Loucy (cell line): ENCODE measurements around the gene TNFRSF11A.

Source experiments
- H2AFZ ChIP-seq: fragments of 200-600 bp; sonication (generic); 2 replicates; pipeline ENCODE4 v1.6.0; 2016; ENCODE audit warnings: antibody characterized with exemption, mild to moderate bottlenecking, low read length, moderate library complexity
- H3F3A ChIP-seq: fragments of 200-600 bp; 2 replicates; pipeline ENCODE4 v1.6.0; 2016; ENCODE audit warnings: antibody characterized with exemption, low read depth, mild to moderate bottlenecking
- H3K27me3 ChIP-seq: fragments of 200-600 bp; sonication (generic); 2 replicates; pipeline ENCODE4 v1.6.1; 2014; ENCODE audit warnings: low read length, mild to moderate bottlenecking; ENCODE audit not compliant: insufficient read depth, poor library complexity, severe bottlenecking
- H3K36me3 ChIP-seq: fragments of 200-600 bp; sonication (generic); 2 replicates; pipeline ENCODE4 v1.6.1; 2016; ENCODE audit warnings: low read length; ENCODE audit not compliant: insufficient read depth
- H3K4me1 ChIP-seq: fragments of 200-600 bp; sonication (generic); 2 replicates; pipeline ENCODE4 v1.5.1; 2014; ENCODE audit warnings: low read length, mild to moderate bottlenecking; ENCODE audit not compliant: insufficient read depth, poor library complexity, severe bottlenecking
- H3K4me2 ChIP-seq: fragments of 200-600 bp; sonication (generic); 2 replicates; pipeline ENCODE4 v1.6.0; 2014; ENCODE audit warnings: antibody characterized with exemption, low read length, low read depth, mild to moderate bottlenecking; ENCODE audit not compliant: poor library complexity, severe bottlenecking
- H3K4me3 ChIP-seq: fragments of 200-600 bp; sonication (generic); 2 replicates; pipeline ENCODE4 v1.5.1; 2014; ENCODE audit warnings: low read length, mild to moderate bottlenecking, mixed read lengths; ENCODE audit not compliant: poor library complexity, severe bottlenecking
- H3K79me2 ChIP-seq: fragments of 200-600 bp; sonication (generic); 2 replicates; pipeline ENCODE4 v1.6.1; 2014; ENCODE audit warnings: low read length; ENCODE audit not compliant: insufficient read depth
- H3K9ac ChIP-seq: fragments of 200-600 bp; sonication (generic); 2 replicates; pipeline ENCODE4 v1.6.0; 2014; ENCODE audit warnings: mild to moderate bottlenecking, low read depth, low read length, moderate library complexity; ENCODE audit not compliant: poor library complexity, severe bottlenecking
- H3K9me2 ChIP-seq: fragments of 200-600 bp; sonication (generic); replicated peaks from 2 replicates; pipeline ENCODE4 v1.6.1; 2016; ENCODE audit warnings: low read depth, low read length, mixed read lengths
- H3K9me3 ChIP-seq: fragments of 200-600 bp; sonication (generic); 2 replicates; pipeline ENCODE4 v1.6.1; 2014; ENCODE audit warnings: mild to moderate bottlenecking, antibody characterized with exemption, low read length, low read depth; ENCODE audit not compliant: insufficient read depth
- H4K20me1 ChIP-seq: fragments of 200-600 bp; sonication (generic); 2 replicates; pipeline ENCODE4 v1.6.0; 2014; ENCODE audit warnings: antibody characterized with exemption, low read length, mild to moderate bottlenecking; ENCODE audit not compliant: insufficient read depth, poor library complexity, severe bottlenecking
- EZH2phosphoT487 ChIP-seq: fragments of 200-600 bp; IDR thresholded peaks from 2 replicates; pipeline ENCODE4 v1.6.1; 2018; ENCODE audit warnings: antibody characterized with exemption, mild to moderate bottlenecking, moderate library complexity, borderline replicate concordance
- TF ChIP-seq, protein P1 (sequence below): fragments of 200-600 bp; sonication (generic); conservative IDR thresholded peaks from 2 replicates; pipeline ENCODE4 v1.5.1; 2014; ENCODE audit warnings: mild to moderate bottlenecking, antibody characterized with exemption, low read length

The TNFRSF11A gene

DNA sequence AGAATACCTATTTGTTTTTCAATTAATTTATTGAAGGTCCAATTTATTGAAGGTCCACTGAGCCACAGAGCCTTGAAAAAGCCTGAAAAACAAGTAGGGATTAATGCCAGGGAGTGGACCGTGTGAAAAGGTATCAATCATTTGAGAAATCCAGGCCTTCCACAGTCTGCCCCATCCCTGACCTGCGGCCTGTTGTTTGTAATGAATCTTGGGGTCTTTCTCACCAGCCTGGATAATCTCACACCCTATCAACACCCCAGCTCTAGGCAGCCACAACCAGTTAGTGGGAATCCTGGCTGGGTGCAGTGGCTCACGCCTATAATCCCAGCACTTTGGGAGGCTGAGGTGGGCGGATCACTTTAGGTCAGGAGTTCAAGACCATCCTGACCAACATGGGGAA, 47.8 kb downstream of the TNFRSF11A start:
- Histone ChIP-seq H3K36me3 (no peaks in the 10 kb centered on the region), H3K4me1 (peaks cover 4% of the 10 kb centered on the region), H3K9me3 (no peaks in the 10 kb centered on the region), H3K79me2 (no peaks in the 10 kb centered on the region), H3K4me3 (no peak overlapping the region), H3F3A (no peaks in the 10 kb centered on the region), H3K9ac (no peak overlapping the region), H3K9me2 (no peaks in the 10 kb centered on the region), H2AFZ (no peak overlapping the region), H4K20me1 (no peaks in the 10 kb centered on the region), H3K4me2 (no peak overlapping the region), H3K27me3 (no peaks in the 10 kb centered on the region)
- TF ChIP-seq, protein P1, sequence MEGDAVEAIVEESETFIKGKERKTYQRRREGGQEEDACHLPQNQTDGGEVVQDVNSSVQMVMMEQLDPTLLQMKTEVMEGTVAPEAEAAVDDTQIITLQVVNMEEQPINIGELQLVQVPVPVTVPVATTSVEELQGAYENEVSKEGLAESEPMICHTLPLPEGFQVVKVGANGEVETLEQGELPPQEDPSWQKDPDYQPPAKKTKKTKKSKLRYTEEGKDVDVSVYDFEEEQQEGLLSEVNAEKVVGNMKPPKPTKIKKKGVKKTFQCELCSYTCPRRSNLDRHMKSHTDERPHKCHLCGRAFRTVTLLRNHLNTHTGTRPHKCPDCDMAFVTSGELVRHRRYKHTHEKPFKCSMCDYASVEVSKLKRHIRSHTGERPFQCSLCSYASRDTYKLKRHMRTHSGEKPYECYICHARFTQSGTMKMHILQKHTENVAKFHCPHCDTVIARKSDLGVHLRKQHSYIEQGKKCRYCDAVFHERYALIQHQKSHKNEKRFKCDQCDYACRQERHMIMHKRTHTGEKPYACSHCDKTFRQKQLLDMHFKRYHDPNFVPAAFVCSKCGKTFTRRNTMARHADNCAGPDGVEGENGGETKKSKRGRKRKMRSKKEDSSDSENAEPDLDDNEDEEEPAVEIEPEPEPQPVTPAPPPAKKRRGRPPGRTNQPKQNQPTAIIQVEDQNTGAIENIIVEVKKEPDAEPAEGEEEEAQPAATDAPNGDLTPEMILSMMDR, result no peak
- no peak for TF ChIP-seq EZH2phosphoT487

- Histone ChIP-seq H3K27me3 (no peaks in the 10 kb centered on the region), H3K9me2 (no peaks in the 10 kb centered on the region), H3K9me3 (no peaks in the 10 kb centered on the region), H3K79me2 (no peaks in the 10 kb centered on the region), H2AFZ (no peak overlapping the region), H3K36me3 (no peaks in the 10 kb centered on the region), H3K4me1 (peaks cover 4% of the 10 kb centered on the region), H3K4me3 (no peak overlapping the region), H3K9ac (no peak overlapping the region), H4K20me1 (no peaks in the 10 kb centered on the region), H3K4me2 (no peak overlapping the region), H3F3A (no peaks in the 10 kb centered on the region)
- TF ChIP-seq, protein P1, result no peak
- no peak for TF ChIP-seq EZH2phosphoT487
Observed at GRCh38 chr18:62374410-62374965, 49.4 kb downstream of the TNFRSF11A start.

- Histone ChIP-seq H3K9ac (no peak overlapping the region), H3F3A (no peaks in the 10 kb centered on the region), H3K9me3 (no peaks in the 10 kb centered on the region), H3K9me2 (no peaks in the 10 kb centered on the region), H3K4me3 (no peak overlapping the region), H4K20me1 (no peaks in the 10 kb centered on the region), H3K4me1 (no peaks in the 10 kb centered on the region), H2AFZ (no peak overlapping the region), H3K4me2 (no peak overlapping the region), H3K27me3 (no peaks in the 10 kb centered on the region), H3K36me3 (no peaks in the 10 kb centered on the region), H3K79me2 (no peaks in the 10 kb centered on the region)
- TF ChIP-seq, protein P1, result no peak
- no peak for TF ChIP-seq EZH2phosphoT487
Observed at GRCh38 chr18:62377131-62377807, 52.2 kb downstream of the TNFRSF11A start.
